Ishikawa (cell line): ENCODE results near the gene NCK2.

Experiments
- CREB1 ChIP-seq: IDR thresholded peaks from 2 replicates; pipeline ENCODE4 v1.6.1; 2012; ENCODE audit warnings: low read depth
- EP300 ChIP-seq: IDR thresholded peaks from 2 replicates; pipeline ENCODE4 v1.6.1; 2012; ENCODE audit warnings: borderline replicate concordance
- FOXM1 ChIP-seq: IDR thresholded peaks from 2 replicates; pipeline ENCODE4 v1.6.1; 2012; ENCODE audit warnings: low read depth, borderline replicate concordance
- NFIC ChIP-seq: IDR thresholded peaks from 2 replicates; pipeline ENCODE4 v1.6.1; 2012
- RAD21 ChIP-seq: IDR thresholded peaks from 2 replicates; pipeline ENCODE4 v1.6.1; 2012; ENCODE audit warnings: low read depth
- TCF12 ChIP-seq: IDR thresholded peaks from 2 replicates; pipeline ENCODE4 v1.6.1; 2012; ENCODE audit warnings: low read depth
- TEAD4 ChIP-seq: IDR thresholded peaks from 2 replicates; pipeline ENCODE4 v1.6.1; 2012
- YY1 ChIP-seq: IDR thresholded peaks from 2 replicates; pipeline ENCODE4 v1.6.1; 2012; ENCODE audit warnings: low read depth
- TF ChIP-seq, protein P1 (sequence below): IDR thresholded peaks from 2 replicates; pipeline ENCODE4 v1.6.1; 2012

DNA sequence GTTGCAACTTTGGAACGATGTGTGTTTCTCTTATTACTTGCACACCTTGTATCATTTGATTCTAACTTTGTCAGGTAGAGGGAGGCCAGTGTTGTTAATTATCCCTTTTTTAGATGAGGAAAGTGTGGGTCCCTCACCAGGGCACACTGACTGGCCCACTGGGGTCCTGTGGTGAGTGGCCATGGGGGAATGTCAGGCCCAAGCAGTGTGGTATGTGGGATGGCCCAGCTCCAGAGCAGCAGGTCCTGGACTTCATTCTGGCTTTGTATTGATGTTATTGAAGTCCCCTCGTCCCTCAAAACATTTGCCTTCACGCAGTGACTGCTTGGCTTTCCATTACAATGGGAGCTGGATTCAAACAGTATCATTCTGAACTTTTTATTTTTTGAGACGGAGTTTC is 11.7 kb downstream of the NCK2 start:
- TF ChIP-seq RAD21 (no peak), FOXM1 (no peak), EP300 (no peak), YY1 (no peak), TCF12 (no peak), TEAD4 (no peak), NFIC (no peak), CREB1 (no peak)
- TF ChIP-seq, protein P1, sequence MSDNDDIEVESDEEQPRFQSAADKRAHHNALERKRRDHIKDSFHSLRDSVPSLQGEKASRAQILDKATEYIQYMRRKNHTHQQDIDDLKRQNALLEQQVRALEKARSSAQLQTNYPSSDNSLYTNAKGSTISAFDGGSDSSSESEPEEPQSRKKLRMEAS = no peak
